ENCODE results near the gene MS4A4E.
"Not testable (repeated sequence)": the region's sequence is repeated elsewhere in the genome, so short reads cannot be mapped to it uniquely, and the experiment has no call there.

Gene MS4A4E

DNA sequence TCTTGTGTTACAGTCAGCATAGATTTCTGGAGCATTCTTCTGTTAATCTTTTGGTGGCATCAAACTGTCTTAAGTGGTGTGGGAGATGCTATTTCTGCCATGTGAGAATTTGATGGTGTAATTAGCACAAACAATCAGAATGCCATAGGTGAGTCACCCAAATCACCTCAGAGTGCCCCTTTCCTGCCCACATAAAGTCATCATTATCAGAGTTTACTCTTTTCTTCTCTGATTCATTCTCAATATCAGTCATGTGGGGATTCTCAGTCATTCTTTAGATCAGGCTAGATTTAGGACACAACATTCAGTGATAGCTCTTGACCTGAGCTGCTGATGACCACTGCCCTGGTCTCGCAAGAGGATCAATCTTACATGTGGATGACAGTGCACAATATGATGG lies 36.3 kb downstream of the MS4A4E start:
- no peak overlapping the region for H3K27ac ChIP-seq (ENCODE audit: low read depth, low read length)
- H3K79me2 ChIP-seq (ENCODE audit: control insufficient read depth, low read length): no peaks in the 10 kb centered on the region
- H3F3A ChIP-seq (ENCODE audit: control insufficient read depth, insufficient read depth): no peaks in the 10 kb centered on the region
- no peaks in the 10 kb centered on the region for H3K36me3 ChIP-seq (ENCODE audit: control insufficient read depth, low read length)
- H4K20me1 ChIP-seq (ENCODE audit: control insufficient read depth, insufficient read depth, low read depth, low read length): no peaks in the 10 kb centered on the region
- no peak for TF ChIP-seq EZH2phosphoT487 (IDR thresholded peaks at IDR 0.05; ENCODE audit: borderline replicate concordance, low read length)
- TF ChIP-seq, protein P1, sequence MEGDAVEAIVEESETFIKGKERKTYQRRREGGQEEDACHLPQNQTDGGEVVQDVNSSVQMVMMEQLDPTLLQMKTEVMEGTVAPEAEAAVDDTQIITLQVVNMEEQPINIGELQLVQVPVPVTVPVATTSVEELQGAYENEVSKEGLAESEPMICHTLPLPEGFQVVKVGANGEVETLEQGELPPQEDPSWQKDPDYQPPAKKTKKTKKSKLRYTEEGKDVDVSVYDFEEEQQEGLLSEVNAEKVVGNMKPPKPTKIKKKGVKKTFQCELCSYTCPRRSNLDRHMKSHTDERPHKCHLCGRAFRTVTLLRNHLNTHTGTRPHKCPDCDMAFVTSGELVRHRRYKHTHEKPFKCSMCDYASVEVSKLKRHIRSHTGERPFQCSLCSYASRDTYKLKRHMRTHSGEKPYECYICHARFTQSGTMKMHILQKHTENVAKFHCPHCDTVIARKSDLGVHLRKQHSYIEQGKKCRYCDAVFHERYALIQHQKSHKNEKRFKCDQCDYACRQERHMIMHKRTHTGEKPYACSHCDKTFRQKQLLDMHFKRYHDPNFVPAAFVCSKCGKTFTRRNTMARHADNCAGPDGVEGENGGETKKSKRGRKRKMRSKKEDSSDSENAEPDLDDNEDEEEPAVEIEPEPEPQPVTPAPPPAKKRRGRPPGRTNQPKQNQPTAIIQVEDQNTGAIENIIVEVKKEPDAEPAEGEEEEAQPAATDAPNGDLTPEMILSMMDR (IDR thresholded peaks at IDR 0.05; ENCODE audit: low read depth, low read length, poor library complexity, severe bottlenecking): no peak
- H3K4me2 ChIP-seq (ENCODE audit: low read length): no peak overlapping the region
- no peaks in the 10 kb centered on the region for H3K9me2 ChIP-seq (replicated peaks; ENCODE audit: control insufficient read depth, low read length)
- peaks cover 2% of the 10 kb centered on the region; the same call in 1 of the 2 replicates for H3K9me3 ChIP-seq (ENCODE audit: control insufficient read depth, insufficient read depth, low read length)
- H3K4me1 ChIP-seq (ENCODE audit: control insufficient read depth, low read length): no peaks in the 10 kb centered on the region
- H3K4me3 ChIP-seq (ENCODE audit: low read length): no peak overlapping the region
- H3K27me3 ChIP-seq (ENCODE audit: control insufficient read depth, low read length): no peaks in the 10 kb centered on the region; the same call in 1 of the 2 replicates

DNA sequence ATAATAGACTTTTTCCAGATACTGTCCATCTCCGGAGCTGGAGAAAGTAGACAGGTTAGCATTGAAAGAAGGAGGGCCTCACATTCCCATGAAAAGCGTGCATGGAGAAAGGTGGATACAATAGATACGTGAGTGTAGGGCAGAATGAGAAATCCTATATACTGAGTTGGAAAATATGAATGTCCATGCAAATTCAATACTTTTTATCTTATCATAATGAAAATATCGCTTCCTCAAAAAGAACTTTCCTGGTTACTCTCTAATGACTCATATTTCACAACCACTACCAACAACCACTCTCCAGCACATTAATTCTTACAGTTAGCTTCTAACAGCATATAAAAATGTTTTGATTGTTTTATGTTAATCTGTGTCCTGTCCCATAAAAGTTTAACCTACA lies 38.0 kb downstream of the MS4A4E start:
- no peaks in the 10 kb centered on the region for H3K79me2 ChIP-seq (ENCODE audit: control insufficient read depth, low read length)
- H3K9me3 ChIP-seq (ENCODE audit: control insufficient read depth, insufficient read depth, low read length): peaks cover 2% of the 10 kb centered on the region; the same call in 1 of the 2 replicates
- no peaks in the 10 kb centered on the region for H3K4me1 ChIP-seq (ENCODE audit: control insufficient read depth, low read length)
- H3K27me3 ChIP-seq (ENCODE audit: control insufficient read depth, low read length): no peaks in the 10 kb centered on the region; the same call in 1 of the 2 replicates
- no peak overlapping the region for H3K4me2 ChIP-seq (ENCODE audit: low read length)
- no peak overlapping the region for H3K27ac ChIP-seq (ENCODE audit: low read depth, low read length)
- H4K20me1 ChIP-seq (ENCODE audit: control insufficient read depth, insufficient read depth, low read depth, low read length): no peaks in the 10 kb centered on the region
- no peaks in the 10 kb centered on the region for H3F3A ChIP-seq (ENCODE audit: control insufficient read depth, insufficient read depth)
- TF ChIP-seq, protein P1 (IDR thresholded peaks at IDR 0.05; ENCODE audit: low read depth, low read length, poor library complexity, severe bottlenecking): no peak
- TF ChIP-seq EZH2phosphoT487 (IDR thresholded peaks at IDR 0.05; ENCODE audit: borderline replicate concordance, low read length): no peak
- H3K4me3 ChIP-seq (ENCODE audit: low read length): no peak overlapping the region
- no peaks in the 10 kb centered on the region for H3K36me3 ChIP-seq (ENCODE audit: control insufficient read depth, low read length)
- no peaks in the 10 kb centered on the region for H3K9me2 ChIP-seq (replicated peaks; ENCODE audit: control insufficient read depth, low read length)

DNA sequence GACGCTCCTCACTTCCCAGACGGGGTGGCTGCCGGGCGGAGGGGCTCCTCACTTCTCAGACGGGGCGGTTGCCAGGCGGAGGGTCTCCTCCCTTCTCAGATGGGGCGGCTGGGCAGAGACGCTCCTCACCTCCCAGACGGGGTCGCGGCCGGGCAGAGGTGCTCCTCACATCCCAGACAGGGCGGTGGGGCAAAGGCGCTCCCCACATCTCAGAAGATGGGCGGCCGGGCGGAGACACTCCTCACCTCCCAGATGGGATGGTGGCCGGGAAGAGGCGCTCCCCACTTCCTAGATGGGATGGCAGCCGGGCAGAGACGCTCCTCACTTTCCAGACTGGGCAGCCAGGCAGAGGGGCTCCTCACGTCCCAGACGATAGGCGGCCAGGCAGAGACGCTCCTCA lies 41.6 kb downstream of the MS4A4E start:
- not testable (repeated sequence) for H3K36me3 ChIP-seq (ENCODE audit: control insufficient read depth, low read length); H3K4me2 ChIP-seq (ENCODE audit: low read length); H3K9me3 ChIP-seq (ENCODE audit: control insufficient read depth, insufficient read depth, low read length); H3K27ac ChIP-seq (ENCODE audit: low read depth, low read length); H3K4me1 ChIP-seq (ENCODE audit: control insufficient read depth, low read length); H3K79me2 ChIP-seq (ENCODE audit: control insufficient read depth, low read length); H3F3A ChIP-seq (ENCODE audit: control insufficient read depth, insufficient read depth); H3K9me2 ChIP-seq (replicated peaks; ENCODE audit: control insufficient read depth, low read length); H3K27me3 ChIP-seq (ENCODE audit: control insufficient read depth, low read length); H4K20me1 ChIP-seq (ENCODE audit: control insufficient read depth, insufficient read depth, low read depth, low read length); H3K4me3 ChIP-seq (ENCODE audit: low read length)

DNA sequence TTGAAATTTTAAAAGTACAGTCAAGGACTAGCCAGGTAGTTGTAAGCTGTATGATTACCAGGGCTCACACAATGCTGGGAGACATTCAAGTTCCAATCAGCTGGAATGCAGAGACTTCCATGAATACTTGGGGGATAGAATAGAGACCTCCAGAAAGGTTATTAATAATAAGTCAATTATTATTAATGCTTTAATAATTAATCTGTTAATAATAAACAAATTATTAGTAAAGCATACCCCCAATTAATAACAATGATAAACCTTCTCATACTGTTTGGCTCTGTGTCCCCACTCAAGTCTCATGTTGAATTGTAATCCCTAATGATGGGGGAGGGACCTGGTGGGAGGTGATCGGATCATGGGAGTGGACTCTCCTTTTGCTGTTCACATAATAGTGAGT lies 45.5 kb downstream of the MS4A4E start:
- no peak overlapping the region for H3K4me2 ChIP-seq (ENCODE audit: low read length)
- H3K9me2 ChIP-seq (replicated peaks; ENCODE audit: control insufficient read depth, low read length): no peaks in the 10 kb centered on the region
- H3K27ac ChIP-seq (ENCODE audit: low read depth, low read length): no peak overlapping the region
- H3K9me3 ChIP-seq (ENCODE audit: control insufficient read depth, insufficient read depth, low read length): peaks cover 2% of the 10 kb centered on the region; the same call in 1 of the 2 replicates
- no peaks in the 10 kb centered on the region for H4K20me1 ChIP-seq (ENCODE audit: control insufficient read depth, insufficient read depth, low read depth, low read length)
- no peaks in the 10 kb centered on the region for H3K79me2 ChIP-seq (ENCODE audit: control insufficient read depth, low read length)
- TF ChIP-seq EZH2phosphoT487 (IDR thresholded peaks at IDR 0.05; ENCODE audit: borderline replicate concordance, low read length): no peak
- TF ChIP-seq, protein P1 (IDR thresholded peaks at IDR 0.05; ENCODE audit: low read depth, low read length, poor library complexity, severe bottlenecking): no peak
- no peaks in the 10 kb centered on the region for H3K36me3 ChIP-seq (ENCODE audit: control insufficient read depth, low read length)
- H3K4me3 ChIP-seq (ENCODE audit: low read length): no peak overlapping the region
- H3F3A ChIP-seq (ENCODE audit: control insufficient read depth, insufficient read depth): no peaks in the 10 kb centered on the region
- H3K4me1 ChIP-seq (ENCODE audit: control insufficient read depth, low read length): no peaks in the 10 kb centered on the region
- peaks cover 3% of the 10 kb centered on the region; the same call in 1 of the 2 replicates for H3K27me3 ChIP-seq (ENCODE audit: control insufficient read depth, low read length)

Data from DOHH2 (cell line).